HPDE6-E6E7 (cell line): Measurements from ENCODE around the gene TCF7L2.

Source experiments
- DNase-seq: peaks from one replicate; pipeline ENCODE4 v3.0.0; 2011; ENCODE audit warnings: missing footprints; ENCODE audit errors: extremely low spot score

TCF7L2 gene

GRCh38 chr10:113022265-113022664, 72.2 kb downstream of the TCF7L2 start:
- DNase-seq: no peak

GRCh38 chr10:113023017-113023416, 73.0 kb downstream of the TCF7L2 start:
- no peak for DNase-seq

- no peak for DNase-seq
Observed at GRCh38 chr10:113024930-113025329, 74.9 kb downstream of the TCF7L2 start.

- DNase-seq: no peak
Observed at GRCh38 chr10:113025487-113025886, 75.4 kb downstream of the TCF7L2 start.

- no peak for DNase-seq
Observed at GRCh38 chr10:113026679-113027078, 76.6 kb downstream of the TCF7L2 start.

GRCh38 chr10:113027230-113027573, 77.2 kb downstream of the TCF7L2 start:
- DNase-seq: no peak

- no peak for DNase-seq
Observed at GRCh38 chr10:113027574-113028455, 77.8 kb downstream of the TCF7L2 start.

GRCh38 chr10:113028456-113029440, 78.7 kb downstream of the TCF7L2 start:
- no peak for DNase-seq

GRCh38 chr10:113030453-113030852, 80.4 kb downstream of the TCF7L2 start:
- DNase-seq: no peak

- no peak for DNase-seq
Observed at GRCh38 chr10:113031147-113031546, 81.1 kb downstream of the TCF7L2 start.

GRCh38 chr10:113033991-113034390, 83.9 kb downstream of the TCF7L2 start:
- DNase-seq: no peak

GRCh38 chr10:113035732-113036312, 85.8 kb downstream of the TCF7L2 start:
- no peak for DNase-seq

GRCh38 chr10:113036619-113037018, 86.6 kb downstream of the TCF7L2 start:
- no peak for DNase-seq

- no peak for DNase-seq
Observed at GRCh38 chr10:113037218-113037617, 87.2 kb downstream of the TCF7L2 start.

- no peak for DNase-seq
Observed at GRCh38 chr10:113038183-113038582, 88.1 kb downstream of the TCF7L2 start.

- no peak for DNase-seq
Observed at GRCh38 chr10:113038985-113039384, 88.9 kb downstream of the TCF7L2 start.

GRCh38 chr10:113041324-113041723, 91.3 kb downstream of the TCF7L2 start:
- DNase-seq: no peak

- no peak for DNase-seq
Observed at GRCh38 chr10:113041841-113042750, 92.0 kb downstream of the TCF7L2 start.

- DNase-seq: no peak
Observed at GRCh38 chr10:113042868-113043267, 92.8 kb downstream of the TCF7L2 start.

- no peak for DNase-seq
Observed at GRCh38 chr10:113044016-113044755, 94.1 kb downstream of the TCF7L2 start.
